Memory B cell (primary cell): Measurements from ENCODE around the gene TMEM255B.
A peak's percentile ranks its signal among the peaks of the same experiment; 100 is the strongest.
"Not testable (repeated sequence)": the region's sequence is repeated elsewhere in the genome, so short reads cannot be mapped to it uniquely, and the experiment has no call there.

Experiments
- ATAC-seq: fragments of 150-1000 bp; cut with Tn5 transposase; 2 replicates; pipeline ENCODE4 v1.10.0; 2021; ENCODE audit warnings: low read depth, mild to moderate bottlenecking, moderate library complexity
- DNase-seq, 2 donors: peaks; one replicate each; pipeline ENCODE4 v3.0.0; 2022; ENCODE audit warnings: low spot score in 2 of 2
- H3K27ac Mint-ChIP-seq: one replicate; pipeline ENCODE4 v1.8.0; 2022; ENCODE audit warnings: mild to moderate bottlenecking, moderate library complexity, mixed read lengths
- H3K27me3 Mint-ChIP-seq: one replicate; pipeline ENCODE4 v1.8.0; 2022; ENCODE audit warnings: mixed read lengths
- H3K36me3 Mint-ChIP-seq: one replicate; pipeline ENCODE4 v1.8.0; 2022; ENCODE audit warnings: mild to moderate bottlenecking, mixed read lengths
- H3K4me1 Mint-ChIP-seq: one replicate; pipeline ENCODE4 v1.8.0; 2022; ENCODE audit warnings: mixed read lengths
- H3K4me3 Mint-ChIP-seq: one replicate; pipeline ENCODE4 v1.8.0; 2022; ENCODE audit warnings: mild to moderate bottlenecking, moderate library complexity, mixed read lengths
- H3K9me3 Mint-ChIP-seq: one replicate; pipeline ENCODE4 v1.8.0; 2022; ENCODE audit warnings: mixed read lengths

The TMEM255B gene

DNA sequence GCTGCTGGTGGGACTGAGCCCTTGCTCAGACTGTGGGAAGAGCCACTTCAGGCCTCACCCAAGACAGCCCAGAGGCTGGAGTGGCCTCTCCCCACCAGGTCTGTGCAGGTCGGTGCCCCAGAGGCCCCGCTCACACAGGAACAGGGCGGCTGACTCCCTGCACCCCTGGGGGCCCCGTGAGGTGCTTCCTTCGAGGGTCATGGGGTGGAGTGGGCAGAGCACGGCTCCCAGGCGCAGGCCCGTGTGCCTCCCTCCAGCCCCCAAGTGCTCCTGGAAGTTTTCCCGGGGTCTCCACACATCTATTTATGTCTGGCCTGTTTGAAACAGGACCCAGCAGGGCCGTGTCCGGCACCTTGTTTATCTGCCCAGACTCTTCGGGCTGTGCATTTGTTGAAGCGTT, 9.5 kb upstream of the TMEM255B start:
- DNase-seq: no peak
- H3K4me1 Mint-ChIP-seq: peaks cover 3% of the 10 kb centered on the region
- peaks cover 1% of the 10 kb centered on the region for H3K9me3 Mint-ChIP-seq
- no peaks in the 10 kb centered on the region for H3K36me3 Mint-ChIP-seq
- H3K27ac Mint-ChIP-seq: no peak overlapping the region
- H3K4me3 Mint-ChIP-seq: no peak overlapping the region
- H3K27me3 Mint-ChIP-seq: peaks cover 4% of the 10 kb centered on the region
- no peak for ATAC-seq

DNA sequence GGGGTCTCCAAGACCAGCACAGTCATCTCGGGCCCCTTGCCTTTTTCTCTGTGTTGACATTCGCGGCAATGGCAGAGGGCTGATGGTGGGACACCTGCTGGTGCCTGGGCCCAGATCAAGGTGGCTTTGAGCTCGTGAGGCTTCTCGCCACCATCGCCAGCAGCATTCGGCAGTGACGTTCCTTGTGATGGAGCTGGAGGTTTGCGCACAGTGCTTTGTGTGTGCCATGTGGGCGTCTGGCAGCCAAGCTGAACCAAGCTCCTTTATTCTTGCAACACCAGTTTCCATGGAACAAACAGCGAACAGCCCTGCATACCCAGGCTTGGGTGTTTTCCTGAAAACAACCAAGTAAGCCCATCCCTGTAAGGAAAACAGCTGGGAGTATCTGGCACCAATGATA, 9.1 kb upstream of the TMEM255B start:
- ATAC-seq (no peak), DNase-seq (no peak)
- peaks cover 1% of the 10 kb centered on the region for H3K27me3 Mint-ChIP-seq

DNA sequence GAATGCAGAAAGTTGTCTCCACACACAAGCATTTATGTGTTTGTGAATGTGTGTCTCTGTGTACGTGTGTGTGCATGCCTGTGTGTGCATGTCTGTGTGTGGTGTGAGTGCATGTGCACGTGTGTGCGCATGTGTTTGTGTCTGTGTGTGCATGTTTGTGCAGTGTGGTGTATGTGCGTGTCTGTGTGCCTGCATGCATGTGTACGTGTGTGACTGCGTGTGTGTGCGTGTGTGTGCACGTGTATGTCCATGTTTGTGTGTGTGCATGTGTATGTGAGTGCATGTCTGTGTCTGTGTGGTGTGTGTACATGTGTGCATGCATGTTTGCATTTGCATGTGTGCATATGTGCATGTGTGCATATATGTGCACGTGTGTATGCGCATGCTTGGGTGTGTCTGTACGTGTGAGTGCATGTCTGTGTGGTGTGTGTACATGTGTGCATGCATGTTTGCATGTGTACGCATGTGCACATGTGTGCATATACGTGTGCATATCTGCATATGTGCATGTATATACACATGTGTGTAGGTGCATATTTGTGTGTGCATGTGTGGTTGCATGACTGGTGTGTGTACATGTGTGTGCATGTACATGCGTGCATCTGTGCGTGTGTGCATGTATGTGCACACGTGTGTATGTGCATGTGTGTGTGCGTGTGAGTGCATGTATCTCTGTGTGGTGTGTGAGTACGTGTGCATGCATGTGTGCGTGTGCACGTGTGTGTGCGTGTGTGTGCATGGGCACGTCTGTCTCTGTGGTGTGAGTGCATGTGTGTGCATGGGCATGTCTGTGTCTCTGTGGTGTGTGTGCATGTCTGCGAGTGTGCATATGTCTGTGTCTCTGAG, 8.2 kb upstream of the TMEM255B start:
- no peak for DNase-seq
- Mint-ChIP-seq H3K27me3 (no peaks in the 10 kb centered on the region), H3K36me3 (no peaks in the 10 kb centered on the region), H3K4me1 (peaks cover 3% of the 10 kb centered on the region), H3K27ac (no peak overlapping the region), H3K4me3 (no peak overlapping the region), H3K9me3 (peaks cover 1% of the 10 kb centered on the region)
- ATAC-seq: no peak

More for the DNA sequence above, 9.1 kb upstream of the TMEM255B start:
- Mint-ChIP-seq H3K36me3 (no peaks in the 10 kb centered on the region), H3K4me1 (peaks cover 3% of the 10 kb centered on the region), H3K4me3 (no peak overlapping the region), H3K27ac (no peak overlapping the region), H3K9me3 (peaks cover 1% of the 10 kb centered on the region)

DNA sequence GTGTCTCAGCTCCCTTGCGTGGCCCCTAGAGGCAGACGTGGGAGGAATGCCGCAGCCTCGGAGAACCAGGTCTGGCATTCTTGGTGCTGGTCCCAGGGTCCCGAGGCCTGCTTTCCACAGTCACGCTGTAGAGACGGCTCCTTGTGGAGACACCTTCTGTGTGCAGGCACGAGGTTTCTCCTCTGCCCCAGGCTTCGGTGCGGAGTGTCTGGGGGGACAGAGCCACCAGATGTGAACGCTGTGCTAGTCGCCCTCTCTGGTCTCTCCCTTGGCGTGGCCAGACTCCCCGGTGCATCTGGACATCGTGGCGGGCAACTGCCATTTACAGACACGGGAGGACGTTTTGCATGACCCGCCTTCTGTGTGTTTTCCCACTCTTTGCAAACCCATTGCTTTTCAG, 7.5 kb upstream of the TMEM255B start:
- H3K4me1 Mint-ChIP-seq: peaks cover 3% of the 10 kb centered on the region
- H3K36me3 Mint-ChIP-seq: no peaks in the 10 kb centered on the region
- no peaks in the 10 kb centered on the region for H3K27me3 Mint-ChIP-seq
- no peak overlapping the region for H3K27ac Mint-ChIP-seq
- H3K9me3 Mint-ChIP-seq: peaks cover 1% of the 10 kb centered on the region
- no peak for DNase-seq
- no peak overlapping the region for H3K4me3 Mint-ChIP-seq
- no peak for ATAC-seq

GRCh38 chr13:113752211-113752986, 6.6 kb upstream of the TMEM255B start:
- not testable (repeated sequence) for H3K9me3 Mint-ChIP-seq, ATAC-seq, DNase-seq, H3K27me3 Mint-ChIP-seq, H3K4me3 Mint-ChIP-seq, H3K36me3 Mint-ChIP-seq, H3K27ac Mint-ChIP-seq, H3K4me1 Mint-ChIP-seq

DNA sequence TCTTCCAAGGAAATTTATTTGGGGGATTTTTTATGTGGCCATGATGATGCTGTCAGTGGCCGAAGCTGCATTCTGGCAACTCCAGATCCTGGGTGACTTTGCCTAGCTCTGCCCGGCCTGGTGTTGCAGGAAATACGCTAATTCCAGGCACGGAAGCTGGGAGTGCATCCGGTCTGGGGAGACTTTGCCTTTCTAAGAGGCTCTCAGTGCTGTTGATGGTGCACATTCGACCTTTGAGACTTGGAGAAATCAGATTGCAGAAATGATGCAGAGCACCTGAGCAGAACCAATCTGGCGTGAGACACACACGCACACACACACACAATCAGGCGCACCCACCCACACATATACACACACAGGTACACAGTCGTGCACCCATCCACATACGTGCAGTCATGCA, 5.9 kb upstream of the TMEM255B start:
- Mint-ChIP-seq H3K9me3 (peaks cover 5% of the 10 kb centered on the region), H3K27me3 (peaks cover 2% of the 10 kb centered on the region), H3K4me1 (peaks cover 7% of the 10 kb centered on the region), H3K4me3 (no peak overlapping the region), H3K36me3 (no peaks in the 10 kb centered on the region), H3K27ac (no peak overlapping the region)
- DNase-seq (no peak), ATAC-seq (no peak)

GRCh38 chr13:113754242-113754641, 4.8 kb upstream of the TMEM255B start:
- H3K27ac Mint-ChIP-seq: no peak overlapping the region
- H3K4me1 Mint-ChIP-seq: peaks cover 11% of the 10 kb centered on the region
- H3K4me3 Mint-ChIP-seq: no peak overlapping the region
- peaks cover 2% of the 10 kb centered on the region for H3K27me3 Mint-ChIP-seq
- no peak for DNase-seq
- H3K36me3 Mint-ChIP-seq: peaks cover 2% of the 10 kb centered on the region
- peaks cover 6% of the 10 kb centered on the region for H3K9me3 Mint-ChIP-seq
- no peak for ATAC-seq

DNA sequence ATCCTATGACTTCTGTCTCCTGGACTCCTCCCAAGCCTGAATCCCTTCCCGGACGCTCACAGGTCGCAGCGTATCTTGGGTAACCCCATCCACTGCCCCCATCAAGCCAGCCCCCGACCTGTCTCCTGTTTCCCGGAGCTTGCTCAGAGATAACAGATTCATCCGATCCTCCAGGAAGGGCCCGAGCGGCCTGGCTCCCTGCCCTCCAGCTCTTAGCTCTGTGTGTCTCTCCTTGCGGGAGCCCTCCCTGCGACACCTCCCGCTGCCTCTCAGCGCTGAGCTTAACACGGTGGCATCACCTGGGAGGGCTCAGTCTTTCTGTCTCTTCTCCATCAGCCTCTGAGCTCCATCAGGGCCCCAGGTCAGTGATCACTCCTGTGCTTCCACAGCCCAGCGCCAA, 4.3 kb upstream of the TMEM255B start:
- peaks cover 16% of the 10 kb centered on the region for H3K4me1 Mint-ChIP-seq
- no peak overlapping the region for H3K4me3 Mint-ChIP-seq
- peaks cover 2% of the 10 kb centered on the region for H3K36me3 Mint-ChIP-seq
- no peak for DNase-seq
- H3K9me3 Mint-ChIP-seq: peaks cover 6% of the 10 kb centered on the region
- ATAC-seq: no peak
- peaks cover 2% of the 10 kb centered on the region for H3K27me3 Mint-ChIP-seq
- no peak overlapping the region for H3K27ac Mint-ChIP-seq

DNA sequence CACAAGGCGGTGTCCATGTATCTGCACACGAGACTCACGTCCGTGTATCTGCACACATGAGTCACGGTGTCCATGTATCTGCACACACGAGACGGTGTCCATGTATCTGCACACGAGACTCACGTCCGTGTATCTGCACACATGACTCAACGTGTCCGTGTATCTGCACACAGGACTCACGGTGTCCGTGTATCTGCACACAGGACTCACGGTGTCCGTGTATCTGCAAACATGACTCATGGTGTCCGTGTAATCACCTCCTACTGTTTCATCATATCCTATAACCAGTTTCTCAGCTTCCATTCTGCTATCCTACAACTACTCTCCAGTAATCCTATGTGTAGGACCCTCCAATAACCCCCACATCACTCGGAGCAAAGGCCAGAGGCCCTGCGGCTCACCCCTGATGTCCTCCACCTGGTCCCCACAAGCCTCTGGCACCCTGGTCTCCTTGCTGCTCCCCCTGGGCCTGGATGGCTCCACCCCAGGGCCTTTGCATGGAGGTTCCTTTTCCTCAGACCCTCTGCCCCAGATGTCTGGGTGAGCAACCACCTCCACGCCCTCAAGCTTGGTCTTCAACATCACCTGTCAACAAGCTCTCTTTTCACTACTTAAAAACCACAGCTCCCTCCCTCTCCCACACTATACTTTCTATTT, 2.5 kb upstream of the TMEM255B start:
- Mint-ChIP-seq H3K36me3 (peaks cover 2% of the 10 kb centered on the region), H3K27me3 (peaks cover 6% of the 10 kb centered on the region), H3K4me3 (no peak overlapping the region), H3K4me1 (peaks cover 13% of the 10 kb centered on the region), H3K9me3 (peaks cover 5% of the 10 kb centered on the region), H3K27ac (no peak overlapping the region)
- ATAC-seq (no peak), DNase-seq (no peak)

DNA sequence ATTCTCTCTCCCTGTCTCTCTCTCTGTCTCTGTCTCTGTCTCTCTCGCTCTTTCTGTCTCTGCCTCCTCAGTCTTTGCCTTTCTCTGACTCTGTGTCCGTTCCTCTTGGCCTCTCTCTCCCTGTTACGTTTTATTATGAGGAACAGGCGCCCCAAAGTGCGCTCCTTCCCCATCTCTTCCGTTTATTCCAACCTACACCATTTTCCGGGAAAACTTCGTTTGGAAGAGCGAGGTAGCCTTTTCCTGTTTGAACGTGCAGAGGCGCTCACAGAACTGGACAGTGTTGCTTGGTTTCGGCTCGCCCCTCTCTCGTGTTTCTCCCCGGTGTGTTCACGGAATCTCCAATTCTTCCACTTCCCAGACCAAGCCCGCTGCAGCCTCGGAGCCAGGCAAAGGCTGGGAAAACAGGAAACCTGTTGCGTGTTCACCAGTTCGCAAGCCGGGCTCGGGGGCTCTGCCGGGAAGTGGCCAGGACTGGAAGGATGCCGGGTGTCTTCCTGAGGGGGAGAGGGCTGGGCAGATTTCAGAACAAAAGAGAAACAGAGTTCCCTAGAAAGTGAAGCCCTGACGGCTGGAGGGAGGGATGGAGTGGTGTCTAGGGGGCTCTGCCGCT, 605 bp downstream of the TMEM255B start:
- Mint-ChIP-seq H3K9me3 (peaks cover 5% of the 10 kb centered on the region), H3K4me3 (peak overlapping the region; percentile 89), H3K36me3 (peaks cover 2% of the 10 kb centered on the region), H3K27me3 (peaks cover 16% of the 10 kb centered on the region), H3K4me1 (peaks cover 13% of the 10 kb centered on the region), H3K27ac (peak overlapping the region; percentile 7)
- ATAC-seq: no peak
- no peak for DNase-seq

GRCh38 chr13:113761136-113761535, 2.1 kb downstream of the TMEM255B start:
- no peak overlapping the region for H3K27ac Mint-ChIP-seq
- H3K36me3 Mint-ChIP-seq: peaks cover 2% of the 10 kb centered on the region
- H3K4me1 Mint-ChIP-seq: peaks cover 13% of the 10 kb centered on the region
- ATAC-seq (no peak), DNase-seq (no peak)
- H3K4me3 Mint-ChIP-seq: no peak overlapping the region
- peaks cover 5% of the 10 kb centered on the region for H3K9me3 Mint-ChIP-seq
- peaks cover 17% of the 10 kb centered on the region for H3K27me3 Mint-ChIP-seq

DNA sequence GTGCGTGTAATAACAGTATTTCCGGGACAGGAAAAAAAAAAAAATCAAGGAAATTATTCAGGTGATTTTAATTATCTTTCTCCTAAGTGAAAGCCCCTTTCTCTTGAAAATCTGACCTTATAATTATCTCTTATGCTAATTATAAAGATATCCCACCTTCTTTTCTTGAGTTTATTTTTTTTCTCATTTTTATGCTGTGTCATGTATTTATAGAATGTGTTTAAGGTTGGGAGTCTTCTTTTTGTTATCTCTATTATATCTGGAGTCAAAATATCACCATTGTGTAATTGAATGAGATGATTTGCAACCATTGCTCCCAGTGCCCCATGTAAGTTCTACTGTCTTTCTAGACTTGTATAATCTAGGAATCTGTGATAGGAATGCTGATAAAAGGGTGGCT, 3.0 kb downstream of the TMEM255B start:
- Mint-ChIP-seq H3K4me1 (peaks cover 10% of the 10 kb centered on the region), H3K9me3 (peaks cover 3% of the 10 kb centered on the region), H3K27me3 (peaks cover 15% of the 10 kb centered on the region), H3K27ac (no peak overlapping the region), H3K4me3 (no peak overlapping the region), H3K36me3 (peaks cover 2% of the 10 kb centered on the region)
- no peak for ATAC-seq
- DNase-seq: no peak

GRCh38 chr13:113762538-113762937, 3.5 kb downstream of the TMEM255B start:
- ATAC-seq: no peak
- no peak overlapping the region for H3K27ac Mint-ChIP-seq

GRCh38 chr13:113763254-113763653, 4.2 kb downstream of the TMEM255B start:
- H3K36me3 Mint-ChIP-seq: peaks cover 2% of the 10 kb centered on the region
- H3K4me1 Mint-ChIP-seq: peaks cover 8% of the 10 kb centered on the region
- peaks cover 1% of the 10 kb centered on the region for H3K9me3 Mint-ChIP-seq
- DNase-seq (no peak), ATAC-seq (no peak)
- peaks cover 15% of the 10 kb centered on the region for H3K27me3 Mint-ChIP-seq
- H3K4me3 Mint-ChIP-seq: no peak overlapping the region
- no peak overlapping the region for H3K27ac Mint-ChIP-seq

More at GRCh38 chr13:113762538-113762937, 3.5 kb downstream of the TMEM255B start:
- H3K36me3 Mint-ChIP-seq: peaks cover 2% of the 10 kb centered on the region
- peaks cover 2% of the 10 kb centered on the region for H3K9me3 Mint-ChIP-seq
- H3K4me3 Mint-ChIP-seq: no peak overlapping the region
- DNase-seq: no peak
- peaks cover 9% of the 10 kb centered on the region for H3K4me1 Mint-ChIP-seq
- peaks cover 15% of the 10 kb centered on the region for H3K27me3 Mint-ChIP-seq
